Gastroesophageal sphincter (tissue), 4 donors: ENCODE results near the gene ARHGAP26. TPM values are rescaled to one million over a fixed set of nuclear protein-coding genes. Genes with fewer than 3 reads are reported as not detected.

ENCODE experiments used
- ATAC-seq: fragments of 150-250 bp; one replicate; pipeline ENCODE4 v1.9.1; 2016; ENCODE audit warnings: mild to moderate bottlenecking, moderate library complexity
- H3K27ac ChIP-seq, 4 donors: fragments of 200-600 bp; sonication (generic) in 3 of 4; 1 replicate in 3 of 4; 2 replicates in 1 of 4; pipeline ENCODE4 v1.5.1; 2016 to 2019
- H3K27me3 ChIP-seq: fragments of 200-600 bp; sonication (generic); one replicate; pipeline ENCODE4 v1.5.1; 2019
- H3K36me3 ChIP-seq, 2 donors: fragments of 200-600 bp; sonication (generic); one replicate each; pipeline ENCODE4 v1.5.1; 2019; ENCODE audit warnings: control low read depth in 1 of 2
- H3K4me1 ChIP-seq, 3 donors: fragments of 200-600 bp; sonication (generic); 1 replicate in 2 of 3; 2 replicates in 1 of 3; pipeline ENCODE4 v1.5.1; 2016 to 2019; ENCODE audit warnings: control low read depth in 2 of 3
- H3K4me3 ChIP-seq, 2 donors: fragments of 200-600 bp; sonication (generic); one replicate each; pipeline ENCODE4 v1.5.1; 2019; ENCODE audit warnings: mild to moderate bottlenecking in 1 of 2, moderate library complexity in 1 of 2
- H3K9me3 ChIP-seq, 3 donors: fragments of 200-600 bp; sonication (generic); one replicate each; pipeline ENCODE4 v1.5.1; 2017 to 2019; ENCODE audit warnings: control low read depth in 2 of 3
- EP300 ChIP-seq: sonication (generic); formaldehyde crosslinking; IDR thresholded peaks from one replicate; pipeline ENCODE4 v1.6.1; 2017; ENCODE audit warnings: antibody characterized with exemption, mild to moderate bottlenecking
- POLR2A ChIP-seq, 2 donors: fragments of 450-650 bp; IDR thresholded peaks; one replicate each; pipeline ENCODE4 v1.6.1; 2017; ENCODE audit warnings: antibody characterized with exemption in 2 of 2, mild to moderate bottlenecking in 2 of 2, moderate library complexity in 1 of 2
- POLR2AphosphoS5 ChIP-seq: sonication (generic); formaldehyde crosslinking; IDR thresholded peaks from one replicate; pipeline ENCODE4 v1.6.1; 2017; ENCODE audit warnings: antibody characterized with exemption
- WGBS, 2 donors: methylation state at CpG; one replicate each; pipeline ENCODE4 v1.1.5; 2018; ENCODE audit warnings: low coverage in 1 of 2; 5-methylcytosine and 5-hydroxymethylcytosine counted together
- total RNA-seq, 4 donors: library from RNA; depleted of rRNA; stranded (reverse); fragments of >200 nt; gene quantifications; one replicate each; pipeline ENCODE4 v1.1.0, GENCODE V29; 2016
- TF ChIP-seq, protein P1 (sequence below), 4 experiments: fragments of 200-600 bp in 2 of 4; fragments of 450-650 bp in 2 of 4; sonication (generic) in 1 of 4; IDR thresholded peaks; one replicate each; pipeline ENCODE4 v1.5.1; 2017 to 2019; ENCODE audit warnings: antibody characterized with exemption in 4 of 4, mild to moderate bottlenecking in 2 of 4, moderate library complexity in 2 of 4

The ARHGAP26 gene
- total RNA-seq, 4 donors from 2014 or later: 15.2 to 41.7 (median 31.7) TPM

DNA sequence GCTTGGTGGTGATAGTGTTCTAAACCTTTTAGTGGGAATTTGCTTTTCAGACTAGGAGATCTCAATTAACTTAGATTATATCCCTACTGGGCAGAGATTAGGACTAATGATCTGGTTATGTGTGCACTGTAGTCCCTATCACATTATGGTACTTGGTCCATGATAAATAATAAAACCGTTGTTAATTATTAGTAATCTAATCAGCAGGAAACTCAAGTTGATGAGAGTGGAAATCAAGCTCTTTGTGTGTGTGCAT, 262.3 kb downstream of the ARHGAP26 start:
- H3K9me3 ChIP-seq: no peaks in the 10 kb centered on the region
- H3K27me3 ChIP-seq: no peaks in the 10 kb centered on the region
- 40 to 80% methylated on average over 1 of the region's 1 CpG for WGBS, 2 donors
- H3K36me3 ChIP-seq: peaks cover 0 to under 1% of the 10 kb centered on the region in 2 donors
- H3K4me3 ChIP-seq: no peak overlapping the region
- no peak for TF ChIP-seq POLR2AphosphoS5
- TF ChIP-seq POLR2A (IDR thresholded peaks at IDR 0.05): no peak
- TF ChIP-seq EP300: no peak
- TF ChIP-seq, protein P1, sequence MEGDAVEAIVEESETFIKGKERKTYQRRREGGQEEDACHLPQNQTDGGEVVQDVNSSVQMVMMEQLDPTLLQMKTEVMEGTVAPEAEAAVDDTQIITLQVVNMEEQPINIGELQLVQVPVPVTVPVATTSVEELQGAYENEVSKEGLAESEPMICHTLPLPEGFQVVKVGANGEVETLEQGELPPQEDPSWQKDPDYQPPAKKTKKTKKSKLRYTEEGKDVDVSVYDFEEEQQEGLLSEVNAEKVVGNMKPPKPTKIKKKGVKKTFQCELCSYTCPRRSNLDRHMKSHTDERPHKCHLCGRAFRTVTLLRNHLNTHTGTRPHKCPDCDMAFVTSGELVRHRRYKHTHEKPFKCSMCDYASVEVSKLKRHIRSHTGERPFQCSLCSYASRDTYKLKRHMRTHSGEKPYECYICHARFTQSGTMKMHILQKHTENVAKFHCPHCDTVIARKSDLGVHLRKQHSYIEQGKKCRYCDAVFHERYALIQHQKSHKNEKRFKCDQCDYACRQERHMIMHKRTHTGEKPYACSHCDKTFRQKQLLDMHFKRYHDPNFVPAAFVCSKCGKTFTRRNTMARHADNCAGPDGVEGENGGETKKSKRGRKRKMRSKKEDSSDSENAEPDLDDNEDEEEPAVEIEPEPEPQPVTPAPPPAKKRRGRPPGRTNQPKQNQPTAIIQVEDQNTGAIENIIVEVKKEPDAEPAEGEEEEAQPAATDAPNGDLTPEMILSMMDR (IDR thresholded peaks at IDR 0.05): no peak
- H3K4me1 ChIP-seq: no peaks in the 10 kb centered on the region
- no peak overlapping the region for H3K27ac ChIP-seq
- no peak for ATAC-seq

DNA sequence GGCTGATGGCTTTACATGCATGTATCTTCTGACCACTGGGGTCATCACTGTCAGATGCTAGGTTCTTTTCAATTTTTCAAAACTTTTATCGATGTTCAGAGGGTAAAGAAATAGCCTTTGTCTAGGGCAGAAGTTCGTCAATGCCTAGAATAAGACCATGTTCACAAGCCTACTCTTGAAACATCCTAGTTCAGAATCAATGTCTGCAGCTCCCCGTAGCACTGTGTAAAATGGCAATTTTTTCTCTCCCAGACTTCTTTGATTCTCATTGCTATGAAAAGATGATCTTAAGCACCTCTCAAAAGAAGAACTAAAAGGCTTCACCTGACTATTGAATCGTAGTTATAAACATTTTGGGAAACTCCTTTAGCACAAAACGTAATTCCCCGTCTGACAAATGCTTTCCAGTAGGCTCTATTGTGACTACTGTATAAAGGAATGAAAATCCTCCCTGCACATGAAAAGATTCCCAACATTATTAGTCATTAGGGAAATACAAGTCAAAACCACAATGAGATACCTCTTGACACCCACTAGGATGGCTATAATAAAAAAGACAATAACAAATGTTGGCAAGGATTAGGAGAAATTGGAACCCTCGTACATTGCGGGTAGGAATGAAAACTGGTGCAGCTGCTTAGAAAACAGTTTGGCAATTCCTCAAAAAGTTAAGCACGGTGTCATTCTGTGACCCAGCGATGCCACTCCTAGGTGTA, 263.5 kb downstream of the ARHGAP26 start:
- TF ChIP-seq EP300 (no peak), POLR2AphosphoS5 (peak; percentile 50)
- peak overlapping the region in 1 of 4 donors; percentile 3 for H3K27ac ChIP-seq
- 44 to 46% methylated on average over 9 to 10 of the region's 10 CpGs for WGBS, 2 donors
- H3K36me3 ChIP-seq: peaks cover 0 to 4% of the 10 kb centered on the region in 2 donors
- no peaks in the 10 kb centered on the region for H3K4me1 ChIP-seq
- no peak overlapping the region for H3K4me3 ChIP-seq
- H3K9me3 ChIP-seq: no peaks in the 10 kb centered on the region
- no peaks in the 10 kb centered on the region for H3K27me3 ChIP-seq
- ATAC-seq: no peak

DNA sequence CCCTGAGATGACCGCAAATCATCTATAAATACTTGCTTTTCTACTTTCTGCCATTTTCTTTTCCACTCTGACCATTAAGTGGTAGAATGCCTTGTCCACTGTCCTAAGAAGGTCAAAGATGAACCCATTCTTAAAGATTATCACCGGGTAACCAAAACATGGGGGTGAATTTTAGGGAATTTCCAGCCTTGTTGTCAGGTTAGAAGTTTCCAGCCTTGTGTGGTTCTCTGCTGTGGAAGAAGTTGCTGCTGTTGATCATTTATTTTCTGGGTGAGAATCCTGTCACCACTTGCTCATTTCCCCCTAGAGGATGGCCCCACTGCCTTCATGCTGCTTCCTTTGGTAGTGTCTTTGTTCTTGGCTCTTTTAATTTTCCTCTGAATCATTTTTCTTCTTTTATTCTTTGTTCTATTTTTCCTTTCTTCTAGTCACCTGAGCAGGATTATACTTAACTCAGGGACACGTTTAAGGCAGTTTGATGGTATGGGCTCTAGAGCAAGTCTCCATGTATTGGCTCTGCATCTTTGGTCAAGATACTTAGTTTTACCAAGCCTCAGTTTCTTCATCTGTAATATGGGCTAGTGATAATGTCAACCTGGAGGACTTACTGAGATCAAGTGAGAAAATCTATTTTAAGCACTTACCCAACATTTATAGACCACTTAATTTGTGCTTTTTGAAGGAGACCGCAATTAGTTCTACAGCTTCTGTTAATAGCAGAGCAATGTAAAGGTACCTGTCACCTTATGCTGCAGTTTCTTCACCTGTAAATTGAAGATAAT, 266.2 kb downstream of the ARHGAP26 start:
- Histone ChIP-seq H3K4me1 (no peaks in the 10 kb centered on the region), H3K27me3 (no peaks in the 10 kb centered on the region), H3K9me3 (no peaks in the 10 kb centered on the region), H3K4me3 (no peak overlapping the region), H3K36me3 (peaks cover 0 to 9% of the 10 kb centered on the region in 2 donors), H3K27ac (no peak overlapping the region)
- no peak for ATAC-seq
- TF ChIP-seq POLR2AphosphoS5: no peak
- TF ChIP-seq EP300: no peak
- TF ChIP-seq, protein P1 (IDR thresholded peaks at IDR 0.05): no peak
- no peak for TF ChIP-seq POLR2A (IDR thresholded peaks at IDR 0.05)
- WGBS, 2 donors: 83 to 85% methylated on average over 4 of the region's 4 CpGs

DNA sequence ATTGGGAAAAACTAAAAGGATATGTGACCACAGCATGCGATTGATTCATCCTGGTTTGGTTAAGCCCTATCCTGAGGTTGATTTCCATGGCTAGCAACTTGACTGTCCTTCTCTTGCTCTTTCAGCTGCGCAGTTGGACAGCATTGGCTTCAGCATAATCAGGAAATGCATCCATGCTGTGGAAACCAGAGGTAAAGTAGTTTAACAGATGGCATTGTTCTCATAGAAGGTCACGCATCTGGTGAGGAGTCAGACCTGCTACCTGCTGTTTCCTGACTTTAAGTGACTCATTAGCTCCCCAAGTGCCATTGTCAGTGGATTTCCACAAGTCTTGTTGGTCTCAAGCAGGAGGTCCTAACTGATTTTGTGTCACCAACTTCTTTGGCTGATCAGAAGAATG, 266.9 kb downstream of the ARHGAP26 start:
- H3K27me3 ChIP-seq: no peaks in the 10 kb centered on the region
- H3K36me3 ChIP-seq: peaks cover 0 to 16% of the 10 kb centered on the region in 2 donors
- WGBS, 2 donors: 85 to 87% methylated on average over 3 of the region's 3 CpGs
- H3K9me3 ChIP-seq: no peaks in the 10 kb centered on the region
- no peak overlapping the region for H3K27ac ChIP-seq
- ATAC-seq: no peak
- H3K4me3 ChIP-seq: no peak overlapping the region
- H3K4me1 ChIP-seq: peaks cover 0 to 5% (median 4%) of the 10 kb centered on the region in 3 donors
- TF ChIP-seq, protein P1 (IDR thresholded peaks at IDR 0.05): no peak
- TF ChIP-seq POLR2AphosphoS5: peak; percentile 49

DNA sequence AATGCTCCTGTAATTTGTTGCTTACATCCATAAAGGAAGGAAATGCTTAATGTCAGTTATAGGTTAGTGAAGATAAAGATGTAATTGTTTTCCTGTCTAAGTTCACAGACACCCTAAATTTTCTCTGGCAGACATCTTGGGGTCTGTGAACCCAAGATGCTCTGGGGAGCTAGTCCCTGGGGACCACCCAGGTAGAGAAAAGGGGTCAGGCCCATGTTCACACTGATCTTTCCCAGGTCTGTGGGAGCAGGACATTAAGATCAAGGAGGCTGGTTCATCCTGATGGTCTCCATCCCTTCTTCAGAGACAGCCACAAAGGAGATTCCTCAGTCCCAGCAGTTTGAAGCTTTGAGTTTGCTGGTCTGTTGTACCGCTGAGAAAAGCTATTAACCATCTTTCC, 267.5 kb downstream of the ARHGAP26 start:
- Histone ChIP-seq H3K4me3 (no peak overlapping the region), H3K4me1 (peaks cover 0 to 12% (median 5%) of the 10 kb centered on the region in 3 donors), H3K27me3 (no peaks in the 10 kb centered on the region), H3K27ac (no peak overlapping the region), H3K9me3 (no peaks in the 10 kb centered on the region), H3K36me3 (peaks cover 0 to 22% of the 10 kb centered on the region in 2 donors)
- 78 to 80% methylated on average over 1 of the region's 1 CpG for WGBS, 2 donors
- no peak for TF ChIP-seq EP300
- no peak for TF ChIP-seq POLR2A (IDR thresholded peaks at IDR 0.05)
- TF ChIP-seq POLR2AphosphoS5: no peak
- TF ChIP-seq, protein P1 (IDR thresholded peaks at IDR 0.05): no peak
- no peak for ATAC-seq
